HepG2 (cell line): Measurements from ENCODE around the gene ARHGEF16. TPM values are rescaled to one million over a fixed set of nuclear protein-coding genes. Genes with fewer than 3 reads are reported as not detected.
A peak's percentile ranks its signal among the peaks of the same experiment; 100 is the strongest.

Experiments used
- MAFG ChIP-seq: sonication (generic); formaldehyde crosslinking; IDR thresholded peaks from 2 replicates; pipeline ENCODE4 v1.5.1; 2020; ENCODE audit warnings: mild to moderate bottlenecking, missing genetic modification reagents
- NR0B2 ChIP-seq: sonication (generic); formaldehyde crosslinking; IDR thresholded peaks from 2 replicates; pipeline ENCODE4 v1.4.0; 2020; ENCODE audit warnings: mild to moderate bottlenecking, missing genetic modification reagents
- TFDP1 ChIP-seq: IDR thresholded peaks from 2 replicates; pipeline ENCODE4 v1.6.1; 2016; ENCODE audit warnings: missing compliant biosample characterization, missing genetic modification reagents, borderline replicate concordance
- THAP11 ChIP-seq: IDR thresholded peaks from 2 replicates; pipeline ENCODE4 v1.6.1; 2016; ENCODE audit warnings: missing biosample characterization, missing genetic modification reagents
- UBTF ChIP-seq: sonication (generic); formaldehyde crosslinking; IDR thresholded peaks from 2 replicates; pipeline ENCODE4 v1.4.0; 2020; ENCODE audit warnings: mild to moderate bottlenecking, missing genetic modification reagents
- ZBTB38 ChIP-seq: sonication (generic); formaldehyde crosslinking; IDR thresholded peaks from 2 replicates; pipeline ENCODE4 v1.5.1; 2020; ENCODE audit warnings: mild to moderate bottlenecking, missing genetic modification reagents
- ZFP82 ChIP-seq: sonication (generic); formaldehyde crosslinking; IDR thresholded peaks from 2 replicates; pipeline ENCODE4 v1.5.1; 2020; ENCODE audit warnings: mild to moderate bottlenecking, missing genetic modification reagents, borderline replicate concordance
- ZNF143 ChIP-seq: sonication (generic); formaldehyde crosslinking; IDR thresholded peaks from 2 replicates; pipeline ENCODE4 v1.4.0; 2020; ENCODE audit warnings: missing genetic modification reagents
- ZNF451 ChIP-seq: sonication (generic); formaldehyde crosslinking; IDR thresholded peaks from 2 replicates; pipeline ENCODE4 v1.5.0; 2020; ENCODE audit warnings: mild to moderate bottlenecking, missing genetic modification reagents
- ZNF709 ChIP-seq: sonication (generic); formaldehyde crosslinking; IDR thresholded peaks from 2 replicates; pipeline ENCODE4 v1.5.0; 2020; ENCODE audit warnings: mild to moderate bottlenecking, missing genetic modification reagents
- ZNF724P ChIP-seq: sonication (generic); formaldehyde crosslinking; IDR thresholded peaks from 2 replicates; pipeline ENCODE4 v1.8.0; 2022; ENCODE audit warnings: missing genetic modification reagents, borderline replicate concordance
- ZNF883 ChIP-seq: sonication (generic); formaldehyde crosslinking; IDR thresholded peaks from 2 replicates; pipeline ENCODE4 v1.5.1; 2020; ENCODE audit warnings: mild to moderate bottlenecking, missing genetic modification reagents; ENCODE audit errors: not compliant biosample characterization
- polyA plus RNA-seq, 8 experiments: library from polyadenylated mRNA; depleted of rRNA in 3 of 8; stranded (reverse) in 7 of 8; unstranded in 1 of 8; fragments of >200 nt; fragmentation: Illumina TruSeq in 4 of 8; extraction: Trizol in 4 of 8; gene quantifications; 2 replicates each; pipeline versions ENCODE4 v1.2.1 to v1.2.3, GENCODE V29; 2011 to 2016; ENCODE audit warnings: low read depth in 4 of 8, missing spikeins in 1 of 8, mixed read lengths in 1 of 8; ENCODE audit not compliant: insufficient read depth in 1 of 8
- total RNA-seq, 5 experiments: library from RNA; depleted of rRNA; stranded (reverse); fragments of >200 nt; fragmentation: Illumina TruSeq; extraction: Trizol; gene quantifications; 2 replicates each; pipeline ENCODE4 v1.2.3, GENCODE V29; 2016; ENCODE audit warnings: low read depth in 1 of 5
- TF ChIP-seq, protein P1 (sequence below): sonication (generic); formaldehyde crosslinking; IDR thresholded peaks from 2 replicates; pipeline ENCODE4 v1.5.1; 2020; ENCODE audit warnings: mild to moderate bottlenecking, missing genetic modification reagents, moderate library complexity
- TF ChIP-seq, protein P2 (sequence below): sonication (generic); formaldehyde crosslinking; IDR thresholded peaks from 2 replicates; pipeline ENCODE4 v1.4.0; 2020; ENCODE audit warnings: missing genetic modification reagents
- TF ChIP-seq, protein P3 (sequence below): sonication (generic); formaldehyde crosslinking; IDR thresholded peaks from 2 replicates; pipeline ENCODE4 v1.5.1; 2020; ENCODE audit warnings: missing genetic modification reagents, mild to moderate bottlenecking, borderline replicate concordance

Gene ARHGEF16
- total and polyA plus RNA-seq, 2 of the 13 experiments (the other 11 are each of a cell fraction or from before 2014, with no cell fraction given): 20.3 to 39.9 TPM

- TF ChIP-seq, protein P1, sequence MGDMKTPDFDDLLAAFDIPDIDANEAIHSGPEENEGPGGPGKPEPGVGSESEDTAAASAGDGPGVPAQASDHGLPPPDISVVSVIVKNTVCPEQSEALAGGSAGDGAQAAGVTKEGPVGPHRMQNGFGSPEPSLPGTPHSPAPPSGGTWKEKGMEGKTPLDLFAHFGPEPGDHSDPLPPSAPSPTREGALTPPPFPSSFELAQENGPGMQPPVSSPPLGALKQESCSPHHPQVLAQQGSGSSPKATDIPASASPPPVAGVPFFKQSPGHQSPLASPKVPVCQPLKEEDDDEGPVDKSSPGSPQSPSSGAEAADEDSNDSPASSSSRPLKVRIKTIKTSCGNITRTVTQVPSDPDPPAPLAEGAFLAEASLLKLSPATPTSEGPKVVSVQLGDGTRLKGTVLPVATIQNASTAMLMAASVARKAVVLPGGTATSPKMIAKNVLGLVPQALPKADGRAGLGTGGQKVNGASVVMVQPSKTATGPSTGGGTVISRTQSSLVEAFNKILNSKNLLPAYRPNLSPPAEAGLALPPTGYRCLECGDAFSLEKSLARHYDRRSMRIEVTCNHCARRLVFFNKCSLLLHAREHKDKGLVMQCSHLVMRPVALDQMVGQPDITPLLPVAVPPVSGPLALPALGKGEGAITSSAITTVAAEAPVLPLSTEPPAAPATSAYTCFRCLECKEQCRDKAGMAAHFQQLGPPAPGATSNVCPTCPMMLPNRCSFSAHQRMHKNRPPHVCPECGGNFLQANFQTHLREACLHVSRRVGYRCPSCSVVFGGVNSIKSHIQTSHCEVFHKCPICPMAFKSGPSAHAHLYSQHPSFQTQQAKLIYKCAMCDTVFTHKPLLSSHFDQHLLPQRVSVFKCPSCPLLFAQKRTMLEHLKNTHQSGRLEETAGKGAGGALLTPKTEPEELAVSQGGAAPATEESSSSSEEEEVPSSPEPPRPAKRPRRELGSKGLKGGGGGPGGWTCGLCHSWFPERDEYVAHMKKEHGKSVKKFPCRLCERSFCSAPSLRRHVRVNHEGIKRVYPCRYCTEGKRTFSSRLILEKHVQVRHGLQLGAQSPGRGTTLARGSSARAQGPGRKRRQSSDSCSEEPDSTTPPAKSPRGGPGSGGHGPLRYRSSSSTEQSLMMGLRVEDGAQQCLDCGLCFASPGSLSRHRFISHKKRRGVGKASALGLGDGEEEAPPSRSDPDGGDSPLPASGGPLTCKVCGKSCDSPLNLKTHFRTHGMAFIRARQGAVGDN (CRISPR knock-in tag): peak; percentile 99
- TF ChIP-seq NR0B2 (CRISPR knock-in tag): no peak
- TF ChIP-seq ZFP82 (CRISPR knock-in tag): no peak
- peak; percentile 82 for TF ChIP-seq ZNF709 (CRISPR knock-in tag)
- no peak for TF ChIP-seq MAFG (CRISPR knock-in tag)
- TF ChIP-seq ZNF883 (CRISPR knock-in tag): peak; percentile 46
- 0 out of 2 replicates have a peak, but pooled peaks have one; percentile 6 for TF ChIP-seq ZBTB38 (CRISPR knock-in tag)
- TF ChIP-seq THAP11 (CRISPR knock-in tag): peak; percentile 64
- TF ChIP-seq ZNF724P (CRISPR knock-in tag): peak; percentile 96; the same call in 1 of the 2 replicates
- TF ChIP-seq UBTF (CRISPR knock-in tag): peak; percentile 89
- TF ChIP-seq ZNF143 (CRISPR knock-in tag): no peak; the same call in 1 of the 2 replicates
- TF ChIP-seq, protein P2, sequence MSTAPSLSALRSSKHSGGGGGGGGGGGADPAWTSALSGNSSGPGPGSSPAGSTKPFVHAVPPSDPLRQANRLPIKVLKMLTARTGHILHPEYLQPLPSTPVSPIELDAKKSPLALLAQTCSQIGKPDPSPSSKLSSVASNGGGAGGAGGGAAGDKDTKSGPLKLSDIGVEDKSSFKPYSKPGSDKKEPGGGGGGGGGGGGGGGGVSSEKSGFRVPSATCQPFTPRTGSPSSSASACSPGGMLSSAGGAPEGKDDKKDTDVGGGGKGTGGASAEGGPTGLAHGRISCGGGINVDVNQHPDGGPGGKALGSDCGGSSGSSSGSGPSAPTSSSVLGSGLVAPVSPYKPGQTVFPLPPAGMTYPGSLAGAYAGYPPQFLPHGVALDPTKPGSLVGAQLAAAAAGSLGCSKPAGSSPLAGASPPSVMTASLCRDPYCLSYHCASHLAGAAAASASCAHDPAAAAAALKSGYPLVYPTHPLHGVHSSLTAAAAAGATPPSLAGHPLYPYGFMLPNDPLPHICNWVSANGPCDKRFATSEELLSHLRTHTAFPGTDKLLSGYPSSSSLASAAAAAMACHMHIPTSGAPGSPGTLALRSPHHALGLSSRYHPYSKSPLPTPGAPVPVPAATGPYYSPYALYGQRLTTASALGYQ (CRISPR knock-in tag): peak; percentile 84; the same call in 1 of the 2 replicates
- TF ChIP-seq ZNF451 (CRISPR knock-in tag): peak; percentile 82
- TF ChIP-seq, protein P3, sequence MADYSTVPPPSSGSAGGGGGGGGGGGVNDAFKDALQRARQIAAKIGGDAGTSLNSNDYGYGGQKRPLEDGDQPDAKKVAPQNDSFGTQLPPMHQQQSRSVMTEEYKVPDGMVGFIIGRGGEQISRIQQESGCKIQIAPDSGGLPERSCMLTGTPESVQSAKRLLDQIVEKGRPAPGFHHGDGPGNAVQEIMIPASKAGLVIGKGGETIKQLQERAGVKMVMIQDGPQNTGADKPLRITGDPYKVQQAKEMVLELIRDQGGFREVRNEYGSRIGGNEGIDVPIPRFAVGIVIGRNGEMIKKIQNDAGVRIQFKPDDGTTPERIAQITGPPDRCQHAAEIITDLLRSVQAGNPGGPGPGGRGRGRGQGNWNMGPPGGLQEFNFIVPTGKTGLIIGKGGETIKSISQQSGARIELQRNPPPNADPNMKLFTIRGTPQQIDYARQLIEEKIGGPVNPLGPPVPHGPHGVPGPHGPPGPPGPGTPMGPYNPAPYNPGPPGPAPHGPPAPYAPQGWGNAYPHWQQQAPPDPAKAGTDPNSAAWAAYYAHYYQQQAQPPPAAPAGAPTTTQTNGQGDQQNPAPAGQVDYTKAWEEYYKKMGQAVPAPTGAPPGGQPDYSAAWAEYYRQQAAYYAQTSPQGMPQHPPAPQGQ (CRISPR knock-in tag): peak; percentile 17; the same call in 1 of the 2 replicates
- peak; percentile 66 for TF ChIP-seq TFDP1 (CRISPR knock-in tag)
Observed at GRCh38 chr1:3471356-3472087, 17.1 kb downstream of the ARHGEF16 start (continued).
